Measurements from ENCODE around the gene MRPL52. TPM values are rescaled to one million over a fixed set of nuclear protein-coding genes. Genes with fewer than 3 reads are reported as not detected.
"Not testable (repeated sequence)": the region's sequence is repeated elsewhere in the genome, so short reads cannot be mapped to it uniquely, and the experiment has no call there.

MRPL52 gene
- total RNA-seq, 1 donor from 2014 or later, result 74.4 TPM

GRCh38 chr14:22821193-22822015 is 8.3 kb upstream of the MRPL52 start:
- TF ChIP-seq CTCF (IDR thresholded peaks at IDR 0.05; ENCODE audit: unreplicated experiment), result no peak
- no peaks in the 10 kb centered on the region for H3K27me3 Mint-ChIP-seq (ENCODE audit: low read depth)
- no peak for DNase-seq (ENCODE audit: low spot score in 2 of 2, unreplicated experiment in 2 of 2)
- no peaks in the 10 kb centered on the region for H3K36me3 Mint-ChIP-seq
- peak overlapping the region; percentile 24 for H3K4me3 Mint-ChIP-seq
- H3K9me3 Mint-ChIP-seq, result no peaks in the 10 kb centered on the region
- H3K27ac Mint-ChIP-seq, result peak overlapping the region; percentile 68
- peaks cover 45% of the 10 kb centered on the region for H3K4me1 Mint-ChIP-seq

DNA sequence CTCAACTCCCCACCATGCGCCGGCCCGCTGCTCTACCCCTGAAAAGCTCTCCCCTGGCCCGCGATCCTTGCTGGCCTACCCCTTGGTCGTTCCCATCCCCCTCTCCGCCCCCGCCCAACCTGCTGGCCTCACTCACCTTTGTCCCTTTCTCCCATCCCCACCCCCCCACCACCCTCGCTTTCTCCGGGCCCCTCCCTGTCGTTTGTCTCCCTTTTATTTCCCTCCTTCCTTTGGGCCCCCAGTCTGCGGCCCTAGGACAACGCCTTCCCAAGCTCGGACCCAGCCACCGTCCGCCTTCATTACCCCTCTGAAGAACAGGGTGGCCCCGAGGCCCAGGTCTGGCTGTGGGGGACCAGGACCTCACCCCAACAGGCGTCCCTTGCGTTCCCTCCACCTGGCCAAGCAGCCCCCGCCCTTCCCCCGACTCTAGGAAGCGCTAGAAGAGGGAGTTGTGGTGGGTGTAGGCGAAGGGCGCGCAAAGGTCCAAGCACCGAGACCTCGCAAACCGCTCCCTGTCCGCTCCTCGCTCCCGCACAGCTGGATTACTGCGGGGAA is 7.6 kb upstream of the MRPL52 start:
- no peak for DNase-seq (ENCODE audit: low spot score in 2 of 2, unreplicated experiment in 2 of 2)
- TF ChIP-seq CTCF (IDR thresholded peaks at IDR 0.05; ENCODE audit: unreplicated experiment), result no peak
- Mint-ChIP-seq H3K9me3 (no peaks in the 10 kb centered on the region), H3K36me3 (no peaks in the 10 kb centered on the region), H3K27me3 (ENCODE audit: low read depth) (no peaks in the 10 kb centered on the region), H3K27ac (peak overlapping the region; percentile 71), H3K4me3 (peak overlapping the region; percentile 58), H3K4me1 (peaks cover 45% of the 10 kb centered on the region)

DNA sequence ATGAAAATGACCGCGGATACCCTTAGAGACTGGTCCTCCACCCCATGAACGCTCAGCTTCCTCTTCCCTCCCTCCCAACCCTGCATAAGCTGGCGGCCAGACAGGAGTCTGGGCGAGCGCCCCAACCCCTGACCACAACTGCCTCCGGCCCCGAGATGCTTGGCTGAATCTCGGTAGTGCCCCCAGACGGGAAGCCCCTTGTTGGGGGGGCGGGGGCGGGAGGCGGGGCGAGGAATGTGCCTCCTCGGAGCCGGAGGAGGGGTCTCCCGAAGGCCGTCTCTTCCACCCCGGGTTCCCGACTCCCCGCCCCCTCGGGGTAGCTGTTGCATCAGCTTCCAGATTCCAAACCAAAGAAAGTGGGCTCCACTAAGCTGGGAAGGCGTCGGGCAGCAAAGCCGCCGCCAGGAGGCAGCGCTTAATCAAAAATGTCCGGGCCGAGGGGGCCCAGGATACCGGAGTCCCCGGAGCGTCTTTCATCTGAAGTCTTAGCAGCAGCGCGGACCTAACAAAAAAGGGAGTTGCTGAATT is 7.1 kb upstream of the MRPL52 start:
- Mint-ChIP-seq H3K4me1 (peaks cover 44% of the 10 kb centered on the region), H3K27ac (peak overlapping the region; percentile 79), H3K4me3 (peak overlapping the region; percentile 58), H3K36me3 (no peaks in the 10 kb centered on the region), H3K27me3 (ENCODE audit: low read depth) (no peaks in the 10 kb centered on the region), H3K9me3 (no peaks in the 10 kb centered on the region)
- TF ChIP-seq CTCF (IDR thresholded peaks at IDR 0.05; ENCODE audit: unreplicated experiment), result peak; percentile 78
- peak; percentile 66 to 85 for DNase-seq (ENCODE audit: low spot score in 2 of 2, unreplicated experiment in 2 of 2)

- H3K4me3 Mint-ChIP-seq, result peak overlapping the region; percentile 8
- no peaks in the 10 kb centered on the region for H3K36me3 Mint-ChIP-seq
- H3K27me3 Mint-ChIP-seq (ENCODE audit: low read depth), result no peaks in the 10 kb centered on the region
- no peak for DNase-seq (ENCODE audit: low spot score in 2 of 2, unreplicated experiment in 2 of 2)
- peak overlapping the region; percentile 71 for H3K27ac Mint-ChIP-seq
- peaks cover 33% of the 10 kb centered on the region for H3K4me1 Mint-ChIP-seq
- no peaks in the 10 kb centered on the region for H3K9me3 Mint-ChIP-seq
- no peak for TF ChIP-seq CTCF (IDR thresholded peaks at IDR 0.05; ENCODE audit: unreplicated experiment)
Observed at GRCh38 chr14:22824711-22825359, 4.9 kb upstream of the MRPL52 start.

GRCh38 chr14:22829076-22829660 is 519 bp upstream of the MRPL52 start:
- H3K27me3 Mint-ChIP-seq (ENCODE audit: low read depth); H3K9me3 Mint-ChIP-seq; DNase-seq (ENCODE audit: low spot score in 2 of 2, unreplicated experiment in 2 of 2); H3K36me3 Mint-ChIP-seq: not testable (repeated sequence)
- H3K4me3 Mint-ChIP-seq, result peak overlapping the region; percentile 96
- H3K4me1 Mint-ChIP-seq, result peaks cover 24% of the 10 kb centered on the region
- peak overlapping the region; percentile 91 for H3K27ac Mint-ChIP-seq

Measured in mesothelial cell of epicardium (in vitro differentiated cells).